ENCODE data around the gene KIRREL2.

- no peak for TF ChIP-seq REST (IDR thresholded peaks at IDR 0.05; ENCODE audit: unreplicated experiment)
- no peak for TF ChIP-seq POLR2AphosphoS5 (IDR thresholded peaks at IDR 0.05; ENCODE audit: low read depth)
- TF ChIP-seq CTCF (conservative IDR thresholded peaks at IDR 0.05; ENCODE audit: low read depth in 2 of 2): no peak
- no peak for TF ChIP-seq CREB1 (CRISPR knock-in tag; IDR thresholded peaks at IDR 0.05; ENCODE audit: low read depth)
- TF ChIP-seq EZH2 (IDR thresholded peaks at IDR 0.05; ENCODE audit: low read depth, unreplicated experiment): no peak
- TF ChIP-seq EZH2phosphoT487 (IDR thresholded peaks at IDR 0.05; ENCODE audit: unreplicated experiment): no peak
- no peak for TF ChIP-seq ZNF331 (CRISPR knock-in tag; IDR thresholded peaks at IDR 0.05; ENCODE audit: low read depth)
Observed at GRCh38 chr19:35887197-35887596, 30.5 kb downstream of the KIRREL2 start.
